WTC11 (cell line): ENCODE measurements around the gene FRG2B.
"Not testable (repeated sequence)": the region's sequence is repeated elsewhere in the genome, so short reads cannot be mapped to it uniquely, and the experiment has no call there.

Experiments
- ELF4 ChIP-seq: sonication (generic); formaldehyde crosslinking; IDR thresholded peaks from 2 replicates; pipeline ENCODE4 v1.8.1; 2022; ENCODE audit warnings: low read depth, mild to moderate bottlenecking, moderate library complexity, missing genetic modification reagents
- MYBL2 ChIP-seq: sonication (generic); formaldehyde crosslinking; IDR thresholded peaks from 2 replicates; pipeline ENCODE4 v1.8.1; 2023; ENCODE audit warnings: mild to moderate bottlenecking, moderate library complexity, missing genetic modification reagents
- OVOL2 ChIP-seq: fragments of 250-450 bp; sonication (Bioruptor Pico); IDR thresholded peaks from 2 replicates; pipeline ENCODE4 v1.9.0; 2021; ENCODE audit warnings: mild to moderate bottlenecking, borderline replicate concordance
- SP1 ChIP-seq: sonication (generic); formaldehyde crosslinking; conservative IDR thresholded peaks from 2 replicates; pipeline ENCODE4 v1.8.1; 2022; ENCODE audit warnings: missing genetic modification reagents
- TF ChIP-seq, protein P1 (sequence below): sonication (generic); formaldehyde crosslinking; IDR thresholded peaks from 2 replicates; pipeline ENCODE4 v1.8.1; 2023; ENCODE audit warnings: mild to moderate bottlenecking, missing genetic modification reagents
- TF ChIP-seq, protein P2 (sequence below): fragments of 200-600 bp; IDR thresholded peaks from 2 replicates; pipeline ENCODE4 v1.8.0; 2022; ENCODE audit warnings: antibody characterized with exemption
- TF ChIP-seq, protein P3 (sequence below): sonication (generic); formaldehyde crosslinking; IDR thresholded peaks from 2 replicates; pipeline ENCODE4 v1.8.1; 2023; ENCODE audit warnings: mild to moderate bottlenecking, missing genetic modification reagents, moderate library complexity

DNA sequence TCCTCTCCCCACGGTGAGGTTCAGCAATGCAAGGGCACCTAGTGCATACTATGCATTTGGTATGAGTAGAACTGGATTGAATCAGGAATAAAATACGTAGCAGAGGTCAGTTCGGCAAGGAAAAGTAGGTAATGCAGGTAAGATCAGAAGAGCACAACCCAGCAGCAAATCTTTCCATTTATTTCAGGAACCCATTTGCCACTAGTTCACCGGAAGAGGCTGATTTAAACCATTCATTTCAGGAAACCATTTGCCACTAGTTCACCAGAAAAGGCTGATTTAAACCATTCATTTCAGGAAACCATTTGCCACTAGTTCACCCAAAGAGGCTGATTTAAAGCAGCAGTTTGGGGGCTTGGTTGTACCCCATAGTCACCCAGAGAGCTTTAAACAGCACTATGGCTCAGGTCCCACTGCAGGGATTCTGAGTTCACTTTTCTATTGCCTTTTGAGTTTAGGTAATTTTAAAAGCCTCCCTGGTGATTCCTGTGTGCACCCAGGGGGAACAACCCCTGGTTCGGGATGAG, 4.2 kb upstream of the FRG2B start:
- not testable (repeated sequence) for TF ChIP-seq SP1 (CRISPR knock-in tag); ELF4; OVOL2 (CRISPR knock-in tag); MYBL2
- TF ChIP-seq, protein P1, sequence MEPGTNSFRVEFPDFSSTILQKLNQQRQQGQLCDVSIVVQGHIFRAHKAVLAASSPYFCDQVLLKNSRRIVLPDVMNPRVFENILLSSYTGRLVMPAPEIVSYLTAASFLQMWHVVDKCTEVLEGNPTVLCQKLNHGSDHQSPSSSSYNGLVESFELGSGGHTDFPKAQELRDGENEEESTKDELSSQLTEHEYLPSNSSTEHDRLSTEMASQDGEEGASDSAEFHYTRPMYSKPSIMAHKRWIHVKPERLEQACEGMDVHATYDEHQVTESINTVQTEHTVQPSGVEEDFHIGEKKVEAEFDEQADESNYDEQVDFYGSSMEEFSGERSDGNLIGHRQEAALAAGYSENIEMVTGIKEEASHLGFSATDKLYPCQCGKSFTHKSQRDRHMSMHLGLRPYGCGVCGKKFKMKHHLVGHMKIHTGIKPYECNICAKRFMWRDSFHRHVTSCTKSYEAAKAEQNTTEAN (CRISPR knock-in tag), result not testable (repeated sequence)
- TF ChIP-seq, protein P2, sequence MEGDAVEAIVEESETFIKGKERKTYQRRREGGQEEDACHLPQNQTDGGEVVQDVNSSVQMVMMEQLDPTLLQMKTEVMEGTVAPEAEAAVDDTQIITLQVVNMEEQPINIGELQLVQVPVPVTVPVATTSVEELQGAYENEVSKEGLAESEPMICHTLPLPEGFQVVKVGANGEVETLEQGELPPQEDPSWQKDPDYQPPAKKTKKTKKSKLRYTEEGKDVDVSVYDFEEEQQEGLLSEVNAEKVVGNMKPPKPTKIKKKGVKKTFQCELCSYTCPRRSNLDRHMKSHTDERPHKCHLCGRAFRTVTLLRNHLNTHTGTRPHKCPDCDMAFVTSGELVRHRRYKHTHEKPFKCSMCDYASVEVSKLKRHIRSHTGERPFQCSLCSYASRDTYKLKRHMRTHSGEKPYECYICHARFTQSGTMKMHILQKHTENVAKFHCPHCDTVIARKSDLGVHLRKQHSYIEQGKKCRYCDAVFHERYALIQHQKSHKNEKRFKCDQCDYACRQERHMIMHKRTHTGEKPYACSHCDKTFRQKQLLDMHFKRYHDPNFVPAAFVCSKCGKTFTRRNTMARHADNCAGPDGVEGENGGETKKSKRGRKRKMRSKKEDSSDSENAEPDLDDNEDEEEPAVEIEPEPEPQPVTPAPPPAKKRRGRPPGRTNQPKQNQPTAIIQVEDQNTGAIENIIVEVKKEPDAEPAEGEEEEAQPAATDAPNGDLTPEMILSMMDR, result not testable (repeated sequence)
- TF ChIP-seq, protein P3, sequence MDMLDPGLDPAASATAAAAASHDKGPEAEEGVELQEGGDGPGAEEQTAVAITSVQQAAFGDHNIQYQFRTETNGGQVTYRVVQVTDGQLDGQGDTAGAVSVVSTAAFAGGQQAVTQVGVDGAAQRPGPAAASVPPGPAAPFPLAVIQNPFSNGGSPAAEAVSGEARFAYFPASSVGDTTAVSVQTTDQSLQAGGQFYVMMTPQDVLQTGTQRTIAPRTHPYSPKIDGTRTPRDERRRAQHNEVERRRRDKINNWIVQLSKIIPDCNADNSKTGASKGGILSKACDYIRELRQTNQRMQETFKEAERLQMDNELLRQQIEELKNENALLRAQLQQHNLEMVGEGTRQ, result not testable (repeated sequence)
